ENCODE results near the gene IL17RC.

DNA sequence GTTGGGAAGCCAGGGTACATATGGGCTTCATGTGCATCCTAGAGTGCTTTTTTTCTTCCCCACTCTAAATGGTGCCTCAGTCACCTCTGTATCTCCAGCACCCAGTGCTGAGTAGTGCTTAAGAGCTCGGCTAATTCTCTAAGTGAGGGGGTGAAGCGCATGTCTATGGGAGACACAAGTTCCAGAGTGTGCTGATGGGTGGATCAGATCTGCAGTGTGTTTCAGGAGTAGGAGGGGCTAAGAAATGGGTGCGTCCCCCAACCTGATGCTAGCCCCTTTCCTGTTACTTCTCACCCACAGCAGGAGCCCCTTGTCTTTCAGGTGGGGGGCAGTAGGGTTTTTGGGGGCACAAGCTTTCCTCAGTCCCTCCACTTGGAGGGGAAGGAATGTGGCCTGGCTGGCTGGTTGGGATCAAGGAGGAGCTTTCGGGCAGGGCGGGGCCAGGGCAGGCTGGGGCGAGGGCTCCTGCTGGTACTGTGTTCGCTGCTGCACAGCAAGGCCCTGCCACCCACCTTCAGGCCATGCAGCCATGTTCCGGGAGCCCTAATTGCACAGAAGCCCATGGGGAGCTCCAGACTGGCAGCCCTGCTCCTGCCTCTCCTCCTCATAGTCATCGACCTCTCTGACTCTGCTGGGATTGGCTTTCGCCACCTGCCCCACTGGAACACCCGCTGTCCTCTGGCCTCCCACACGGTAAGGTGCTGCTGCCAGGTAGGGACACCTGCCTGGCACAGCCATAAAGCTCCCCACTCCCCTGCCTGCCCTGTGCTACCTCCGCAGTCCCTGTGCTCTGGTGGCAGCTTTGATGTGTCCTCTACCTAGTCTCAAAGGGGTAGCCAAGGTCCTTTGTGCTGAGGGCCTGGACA is 14.3 kb upstream of the IL17RC start, which contains the start of gene IL17RE:
- TF ChIP-seq, protein P1, sequence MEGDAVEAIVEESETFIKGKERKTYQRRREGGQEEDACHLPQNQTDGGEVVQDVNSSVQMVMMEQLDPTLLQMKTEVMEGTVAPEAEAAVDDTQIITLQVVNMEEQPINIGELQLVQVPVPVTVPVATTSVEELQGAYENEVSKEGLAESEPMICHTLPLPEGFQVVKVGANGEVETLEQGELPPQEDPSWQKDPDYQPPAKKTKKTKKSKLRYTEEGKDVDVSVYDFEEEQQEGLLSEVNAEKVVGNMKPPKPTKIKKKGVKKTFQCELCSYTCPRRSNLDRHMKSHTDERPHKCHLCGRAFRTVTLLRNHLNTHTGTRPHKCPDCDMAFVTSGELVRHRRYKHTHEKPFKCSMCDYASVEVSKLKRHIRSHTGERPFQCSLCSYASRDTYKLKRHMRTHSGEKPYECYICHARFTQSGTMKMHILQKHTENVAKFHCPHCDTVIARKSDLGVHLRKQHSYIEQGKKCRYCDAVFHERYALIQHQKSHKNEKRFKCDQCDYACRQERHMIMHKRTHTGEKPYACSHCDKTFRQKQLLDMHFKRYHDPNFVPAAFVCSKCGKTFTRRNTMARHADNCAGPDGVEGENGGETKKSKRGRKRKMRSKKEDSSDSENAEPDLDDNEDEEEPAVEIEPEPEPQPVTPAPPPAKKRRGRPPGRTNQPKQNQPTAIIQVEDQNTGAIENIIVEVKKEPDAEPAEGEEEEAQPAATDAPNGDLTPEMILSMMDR (IDR thresholded peaks at IDR 0.05), result no peak
- TF ChIP-seq POLR2A (IDR thresholded peaks at IDR 0.05), result no peak

Data from right lobe of liver (tissue), 4 donors.